T-helper 17 cell (primary cell): ENCODE data around the gene PHYHIPL. TPM values are rescaled to one million over a fixed set of nuclear protein-coding genes. Genes with fewer than 3 reads are reported as not detected.

Experiments used
- total RNA-seq, 4 donors: library from RNA in 2 of 4; stranded (reverse) in 2 of 4; gene quantifications; one replicate each; pipeline ENCODE4 v1.2.3 and lab custom pipeline; 2022 to 2026

Gene PHYHIPL
- total RNA-seq, 2 donors from 2014 or later: not detected

Other genes with a start within 250 kb of the PHYHIPL start
- not detected for gene FAM13C, start 185.9 kb downstream of the PHYHIPL start, total RNA-seq